Measurements from ENCODE around the gene INSM1. TPM values are rescaled to one million over a fixed set of nuclear protein-coding genes. Genes with fewer than 3 reads are reported as not detected.

Gene INSM1
- total RNA-seq, 1 donor from 2014 or later, result not detected

DNA sequence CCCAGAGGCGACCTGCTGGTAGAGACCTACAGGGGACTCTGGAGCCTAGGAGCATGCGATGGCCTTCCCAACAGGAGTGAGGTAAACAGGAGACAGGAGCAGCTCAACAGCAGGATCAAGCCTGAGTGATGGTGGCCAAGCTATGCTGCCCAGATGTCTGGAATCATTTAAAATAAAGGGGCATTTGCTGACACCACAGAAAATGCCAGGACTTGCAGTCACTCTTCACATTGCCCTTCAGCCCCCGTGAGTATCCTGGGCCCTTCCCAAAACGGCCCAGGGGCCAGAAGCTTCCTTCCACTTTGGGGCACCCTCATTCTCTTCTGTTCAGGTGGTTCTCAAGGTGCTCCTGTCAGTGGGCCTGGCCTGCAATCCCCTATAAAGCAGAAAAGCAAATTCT, 23.2 kb downstream of the INSM1 start:
- H3K4me1 ChIP-seq, result no peaks in the 10 kb centered on the region
- H3K27ac ChIP-seq, result no peak overlapping the region
- intact Hi-C loops (cut with DNase I), result no loop called here
- no peaks in the 10 kb centered on the region for H3K9me3 ChIP-seq
- peaks cover 50% of the 10 kb centered on the region for H3K36me3 ChIP-seq
- TF ChIP-seq, protein P1, sequence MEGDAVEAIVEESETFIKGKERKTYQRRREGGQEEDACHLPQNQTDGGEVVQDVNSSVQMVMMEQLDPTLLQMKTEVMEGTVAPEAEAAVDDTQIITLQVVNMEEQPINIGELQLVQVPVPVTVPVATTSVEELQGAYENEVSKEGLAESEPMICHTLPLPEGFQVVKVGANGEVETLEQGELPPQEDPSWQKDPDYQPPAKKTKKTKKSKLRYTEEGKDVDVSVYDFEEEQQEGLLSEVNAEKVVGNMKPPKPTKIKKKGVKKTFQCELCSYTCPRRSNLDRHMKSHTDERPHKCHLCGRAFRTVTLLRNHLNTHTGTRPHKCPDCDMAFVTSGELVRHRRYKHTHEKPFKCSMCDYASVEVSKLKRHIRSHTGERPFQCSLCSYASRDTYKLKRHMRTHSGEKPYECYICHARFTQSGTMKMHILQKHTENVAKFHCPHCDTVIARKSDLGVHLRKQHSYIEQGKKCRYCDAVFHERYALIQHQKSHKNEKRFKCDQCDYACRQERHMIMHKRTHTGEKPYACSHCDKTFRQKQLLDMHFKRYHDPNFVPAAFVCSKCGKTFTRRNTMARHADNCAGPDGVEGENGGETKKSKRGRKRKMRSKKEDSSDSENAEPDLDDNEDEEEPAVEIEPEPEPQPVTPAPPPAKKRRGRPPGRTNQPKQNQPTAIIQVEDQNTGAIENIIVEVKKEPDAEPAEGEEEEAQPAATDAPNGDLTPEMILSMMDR (IDR thresholded peaks at IDR 0.05), result no peak
- ATAC-seq (no peak), DNase-seq (no peak)
- no peak overlapping the region for H3K4me3 ChIP-seq
- no peaks in the 10 kb centered on the region for H3K27me3 ChIP-seq

DNA sequence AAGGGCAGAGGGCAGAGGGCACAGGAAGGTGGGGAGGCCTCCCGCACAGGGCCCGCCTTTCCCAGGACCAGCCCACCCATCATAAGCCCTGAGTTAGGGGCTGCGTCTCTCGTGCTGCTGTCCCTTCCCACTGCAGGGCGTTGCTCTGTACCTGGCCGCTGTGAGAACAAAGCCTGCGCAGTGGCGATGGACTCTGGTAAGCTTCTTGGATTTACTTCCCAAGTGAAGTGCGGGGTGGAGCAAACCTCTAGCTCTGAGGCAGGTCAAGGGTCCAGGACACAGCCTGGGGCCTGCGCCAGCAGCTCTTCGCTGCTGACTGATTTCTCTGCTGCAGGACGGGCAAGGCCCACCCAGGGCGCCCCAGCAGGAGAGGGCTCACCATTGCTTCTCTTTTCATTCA, 23.9 kb downstream of the INSM1 start:
- no peaks in the 10 kb centered on the region for H3K27me3 ChIP-seq
- no peak for ATAC-seq
- DNase-seq, result no peak
- no peaks in the 10 kb centered on the region for H3K9me3 ChIP-seq
- intact Hi-C loops (cut with DNase I), result no loop called here
- no peak overlapping the region for H3K4me3 ChIP-seq
- H3K36me3 ChIP-seq, result peaks cover 50% of the 10 kb centered on the region
- H3K27ac ChIP-seq, result no peak overlapping the region
- no peaks in the 10 kb centered on the region for H3K4me1 ChIP-seq
- TF ChIP-seq, protein P1 (IDR thresholded peaks at IDR 0.05), result no peak

DNA sequence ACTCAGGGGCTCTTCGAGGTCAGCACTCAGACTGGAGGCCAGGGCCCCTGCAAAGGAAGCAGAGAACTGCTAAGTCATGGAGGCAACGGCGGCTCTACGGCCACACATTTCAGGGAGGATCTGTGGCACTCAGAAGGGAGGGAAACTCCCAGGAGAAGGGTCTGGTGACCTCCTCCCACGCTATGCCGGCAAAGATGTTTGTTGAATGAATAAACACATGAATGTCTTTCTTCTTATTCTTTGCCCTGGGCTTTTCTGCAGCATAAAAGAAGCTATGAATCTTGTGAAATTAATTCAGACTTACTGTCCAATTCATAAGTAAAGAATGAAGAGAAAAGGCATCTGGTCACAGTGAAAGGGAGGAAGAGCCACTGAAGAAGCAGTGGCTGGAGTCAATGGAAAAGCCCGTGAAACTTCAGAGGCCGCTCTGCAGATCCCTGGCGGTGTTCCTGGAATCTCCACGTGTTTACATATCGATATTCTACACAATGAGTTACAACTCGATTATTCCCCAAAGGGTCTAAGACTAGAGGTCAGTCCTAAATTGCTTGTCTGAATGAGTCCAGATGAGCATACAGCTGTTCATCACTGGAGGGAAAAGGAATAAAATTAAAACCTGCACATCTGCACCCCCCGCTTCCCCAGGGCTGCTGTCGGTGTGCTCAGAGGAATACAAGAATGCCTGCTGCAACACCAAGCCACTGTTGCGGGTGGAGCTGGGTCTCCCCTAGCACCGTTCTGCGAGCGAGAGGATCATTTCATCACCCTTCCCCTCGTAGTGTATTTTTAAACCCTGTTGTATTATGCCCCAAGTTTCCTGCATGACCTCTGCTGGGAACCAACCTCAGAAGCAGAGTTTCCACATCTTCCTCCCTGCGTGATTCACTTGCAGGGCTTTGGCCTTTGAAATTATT, 25.6 kb downstream of the INSM1 start:
- DNase-seq, result no peak

DNA sequence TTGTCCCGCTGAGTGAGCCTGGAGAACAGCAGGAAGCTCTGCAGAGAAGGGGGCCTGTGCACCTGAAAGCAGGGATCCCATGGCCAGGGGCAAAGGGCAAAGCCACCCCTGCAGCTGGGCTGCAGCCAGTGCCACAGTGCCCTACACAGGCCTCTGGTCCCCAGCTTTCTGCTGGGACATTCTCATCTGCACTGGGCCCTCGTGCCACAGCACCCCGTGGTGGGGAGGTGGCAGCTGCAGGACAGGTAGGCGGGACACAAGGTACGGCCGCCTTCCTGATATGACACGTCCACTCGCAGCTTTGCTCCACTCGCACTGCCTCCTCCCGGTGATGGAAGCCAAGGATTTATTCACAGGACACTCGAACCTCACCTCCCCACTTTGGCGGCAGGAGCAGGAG, 27.2 kb downstream of the INSM1 start:
- ATAC-seq (no peak), DNase-seq (no peak)
- intact Hi-C loops (cut with DNase I), result no loop called here
- Histone ChIP-seq H3K27ac (no peak overlapping the region), H3K36me3 (peaks cover 61% of the 10 kb centered on the region), H3K9me3 (no peaks in the 10 kb centered on the region), H3K27me3 (no peaks in the 10 kb centered on the region), H3K4me1 (no peaks in the 10 kb centered on the region), H3K4me3 (no peak overlapping the region)
- TF ChIP-seq, protein P1 (IDR thresholded peaks at IDR 0.05), result no peak

More for the DNA sequence above, 25.6 kb downstream of the INSM1 start:
- Histone ChIP-seq H3K9me3 (no peaks in the 10 kb centered on the region), H3K4me1 (no peaks in the 10 kb centered on the region), H3K27ac (no peak overlapping the region), H3K4me3 (no peak overlapping the region), H3K36me3 (peaks cover 62% of the 10 kb centered on the region), H3K27me3 (no peaks in the 10 kb centered on the region)
- no peak for ATAC-seq
- intact Hi-C loops (cut with DNase I), result no loop called here
- TF ChIP-seq, protein P1 (IDR thresholded peaks at IDR 0.05), result no peak

GRCh38 chr20:20395903-20396568, 28.1 kb downstream of the INSM1 start:
- H3K9me3 ChIP-seq, result no peaks in the 10 kb centered on the region
- H3K4me1 ChIP-seq, result no peaks in the 10 kb centered on the region
- H3K36me3 ChIP-seq, result peaks cover 55% of the 10 kb centered on the region
- H3K27ac ChIP-seq, result no peak overlapping the region
- H3K27me3 ChIP-seq, result no peaks in the 10 kb centered on the region
- intact Hi-C loops (cut with DNase I), result no loop called here
- DNase-seq, result no peak
- H3K4me3 ChIP-seq, result no peak overlapping the region
- TF ChIP-seq, protein P1 (IDR thresholded peaks at IDR 0.05), result no peak
- ATAC-seq, result no peak
